NCI-H1436 (cell line): ENCODE results near the gene MAGT1.
A peak's percentile ranks its signal among the peaks of the same experiment; 100 is the strongest.
"Not testable (repeated sequence)": the region's sequence is repeated elsewhere in the genome, so short reads cannot be mapped to it uniquely, and the experiment has no call there.

Source experiments
- DNase-seq: peaks from one replicate; lab custom pipeline; 2025; lab: John Stamatoyannopoulos, UW

The MAGT1 gene

GRCh38 chrX:77894921-77895886 is at the start of gene MAGT1:
TSS of gene MAGT1 (minus strand) at chrX:77895435. CDS start at chrX:77895410, 25 bp downstream.
- peak; percentile 99 for DNase-seq

GRCh38 chrX:77945031-77945430 is 49.8 kb upstream of the MAGT1 start:
- not testable (repeated sequence) for DNase-seq

GRCh38 chrX:77938083-77938680 is 42.9 kb upstream of the MAGT1 start:
- DNase-seq: no peak

- DNase-seq: no peak
Measured at GRCh38 chrX:77937291-77937690, 42.1 kb upstream of the MAGT1 start.

- no peak for DNase-seq
Measured at GRCh38 chrX:77936299-77936698, 41.1 kb upstream of the MAGT1 start.

- no peak for DNase-seq
Measured at GRCh38 chrX:77935886-77936285, 40.7 kb upstream of the MAGT1 start.

- DNase-seq: no peak
Measured at GRCh38 chrX:77930581-77930980, 35.3 kb upstream of the MAGT1 start.

GRCh38 chrX:77925764-77926163 is 30.5 kb upstream of the MAGT1 start:
- DNase-seq: no peak

- no peak for DNase-seq
Measured at GRCh38 chrX:77924320-77924859, 29.2 kb upstream of the MAGT1 start.

- DNase-seq: no peak
Measured at GRCh38 chrX:77922787-77923186, 27.6 kb upstream of the MAGT1 start.

GRCh38 chrX:77919370-77919769 is 24.1 kb upstream of the MAGT1 start:
- not testable (repeated sequence) for DNase-seq

- DNase-seq: no peak
Measured at GRCh38 chrX:77918568-77918967, 23.3 kb upstream of the MAGT1 start.

GRCh38 chrX:77917294-77917933 is 22.2 kb upstream of the MAGT1 start:
- DNase-seq: no peak

GRCh38 chrX:77910108-77910840 is 15.0 kb upstream of the MAGT1 start, which contains the start of gene ATP7A:
TSS of gene ATP7A (plus strand) at chrX:77910693. CDS start at chrX:77971642, 60,949 bp downstream.
- peak; percentile 96 for DNase-seq

- no peak for DNase-seq
Measured at GRCh38 chrX:77901506-77901905, 6.3 kb upstream of the MAGT1 start.

- DNase-seq: no peak
Measured at GRCh38 chrX:77900688-77901087, 5.5 kb upstream of the MAGT1 start.

GRCh38 chrX:77899081-77899828 is 4.0 kb upstream of the MAGT1 start, which contains the start of gene COX7B:
TSS of gene COX7B (plus strand) at chrX:77899468. CDS start at chrX:77899554, 86 bp downstream.
- DNase-seq: peak; percentile 99

- DNase-seq: no peak
Measured at GRCh38 chrX:77893713-77894112, 1.5 kb downstream of the MAGT1 start.

- no peak for DNase-seq
Measured at GRCh38 chrX:77892887-77893286, 2.3 kb downstream of the MAGT1 start.

GRCh38 chrX:77881418-77881817 is 13.8 kb downstream of the MAGT1 start:
- DNase-seq: not testable (repeated sequence)

- no peak for DNase-seq
Measured at GRCh38 chrX:77875372-77875771, 19.9 kb downstream of the MAGT1 start.
